ENCODE results near the gene EPB41L4A.
"Not testable (repeated sequence)": the region's sequence is repeated elsewhere in the genome, so short reads cannot be mapped to it uniquely, and the experiment has no call there.

EPB41L4A gene

DNA sequence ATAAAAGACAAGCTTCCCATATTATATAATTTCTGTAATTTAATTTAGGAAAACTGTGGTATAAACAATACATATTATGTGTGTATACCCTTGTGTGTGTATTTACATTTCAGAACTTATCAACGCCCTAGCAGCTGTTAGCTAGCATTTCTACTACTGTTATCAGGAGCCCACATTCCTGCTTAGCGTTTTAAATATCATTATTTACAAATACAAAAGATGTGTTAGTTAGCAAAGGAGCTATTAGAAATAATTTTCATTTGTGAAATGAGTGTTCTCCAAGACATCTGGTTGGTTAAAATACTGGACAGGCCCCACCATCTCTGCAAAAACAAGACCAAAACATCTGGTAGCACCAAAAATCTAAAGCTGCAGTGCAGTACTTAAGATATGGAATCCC lies 48.0 kb downstream of the EPB41L4A start:
- DNase-seq (ENCODE audit: extremely low spot score) = no peak
- ChIA-PET POLR2A (no interaction called here), CTCF (interaction anchor here (0.7 to 1.4 kb wide), 5 partner anchors 12 to 386 kb away, joined by 3 to 4 read pairs (median 4); no protein-coding TSS in a partner anchor)
- TF ChIP-seq, protein P1, sequence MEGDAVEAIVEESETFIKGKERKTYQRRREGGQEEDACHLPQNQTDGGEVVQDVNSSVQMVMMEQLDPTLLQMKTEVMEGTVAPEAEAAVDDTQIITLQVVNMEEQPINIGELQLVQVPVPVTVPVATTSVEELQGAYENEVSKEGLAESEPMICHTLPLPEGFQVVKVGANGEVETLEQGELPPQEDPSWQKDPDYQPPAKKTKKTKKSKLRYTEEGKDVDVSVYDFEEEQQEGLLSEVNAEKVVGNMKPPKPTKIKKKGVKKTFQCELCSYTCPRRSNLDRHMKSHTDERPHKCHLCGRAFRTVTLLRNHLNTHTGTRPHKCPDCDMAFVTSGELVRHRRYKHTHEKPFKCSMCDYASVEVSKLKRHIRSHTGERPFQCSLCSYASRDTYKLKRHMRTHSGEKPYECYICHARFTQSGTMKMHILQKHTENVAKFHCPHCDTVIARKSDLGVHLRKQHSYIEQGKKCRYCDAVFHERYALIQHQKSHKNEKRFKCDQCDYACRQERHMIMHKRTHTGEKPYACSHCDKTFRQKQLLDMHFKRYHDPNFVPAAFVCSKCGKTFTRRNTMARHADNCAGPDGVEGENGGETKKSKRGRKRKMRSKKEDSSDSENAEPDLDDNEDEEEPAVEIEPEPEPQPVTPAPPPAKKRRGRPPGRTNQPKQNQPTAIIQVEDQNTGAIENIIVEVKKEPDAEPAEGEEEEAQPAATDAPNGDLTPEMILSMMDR (IDR thresholded peaks at IDR 0.05; ENCODE audit: control extremely low read depth, extremely low read depth, low read depth, missing control alignments) = no peak

DNA sequence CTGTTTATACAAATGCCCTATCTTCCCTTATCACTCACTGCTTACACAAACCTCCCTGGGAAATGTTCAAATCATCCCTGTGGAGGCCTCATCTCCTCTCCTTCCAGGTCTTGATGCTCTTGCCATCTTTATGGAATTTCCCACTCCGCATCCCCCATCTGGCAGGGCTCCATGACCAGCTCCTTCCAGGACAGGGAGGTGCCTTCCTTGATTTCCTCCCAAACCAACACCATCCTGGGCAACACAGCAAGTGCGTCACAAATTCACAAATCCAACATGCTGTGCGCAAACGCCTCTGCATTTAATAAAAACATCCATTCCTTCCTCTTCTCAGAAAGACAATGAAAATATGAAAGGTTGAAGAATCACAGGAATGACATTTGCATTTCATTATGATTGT lies 51.7 kb downstream of the EPB41L4A start:
- POLR2A ChIA-PET = no interaction called here
- CTCF ChIA-PET = interaction anchor here (0.9 to 2.2 kb wide), 5 partner anchors 9 to 407 kb away, joined by 3 to 9 read pairs (median 3); no protein-coding TSS in a partner anchor
- TF ChIP-seq, protein P1 (IDR thresholded peaks at IDR 0.05; ENCODE audit: control extremely low read depth, extremely low read depth, low read depth, missing control alignments) = no peak
- DNase-seq (ENCODE audit: extremely low spot score) = no peak

DNA sequence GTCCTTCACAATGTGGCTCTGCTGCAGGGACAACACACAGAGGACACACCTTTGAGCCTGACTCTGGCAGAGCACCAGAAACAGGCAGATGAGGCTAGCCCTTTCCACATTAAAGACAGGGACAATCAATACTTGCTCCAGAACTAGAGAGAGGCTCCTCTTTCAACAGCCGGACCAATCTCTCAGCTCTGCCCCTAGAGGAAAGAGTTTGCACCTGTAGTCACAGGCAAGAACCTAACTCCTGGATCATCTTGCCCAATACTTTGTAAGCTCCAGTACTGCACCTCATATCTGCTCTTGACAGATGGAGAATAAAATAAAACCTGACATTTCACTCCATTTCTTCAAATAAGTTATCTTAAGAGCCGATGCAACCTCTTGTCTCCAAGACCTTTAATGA lies 52.1 kb downstream of the EPB41L4A start:
- ChIA-PET POLR2A (no interaction called here), CTCF (interaction anchor here (0.9 to 2.2 kb wide), 4 partner anchors 9 to 408 kb away, joined by 3 to 9 read pairs (median 3); no protein-coding TSS in a partner anchor)
- TF ChIP-seq, protein P1 (IDR thresholded peaks at IDR 0.05; ENCODE audit: control extremely low read depth, extremely low read depth, low read depth, missing control alignments) = peak; percentile 28
- DNase-seq (ENCODE audit: extremely low spot score) = peak; percentile 21

DNA sequence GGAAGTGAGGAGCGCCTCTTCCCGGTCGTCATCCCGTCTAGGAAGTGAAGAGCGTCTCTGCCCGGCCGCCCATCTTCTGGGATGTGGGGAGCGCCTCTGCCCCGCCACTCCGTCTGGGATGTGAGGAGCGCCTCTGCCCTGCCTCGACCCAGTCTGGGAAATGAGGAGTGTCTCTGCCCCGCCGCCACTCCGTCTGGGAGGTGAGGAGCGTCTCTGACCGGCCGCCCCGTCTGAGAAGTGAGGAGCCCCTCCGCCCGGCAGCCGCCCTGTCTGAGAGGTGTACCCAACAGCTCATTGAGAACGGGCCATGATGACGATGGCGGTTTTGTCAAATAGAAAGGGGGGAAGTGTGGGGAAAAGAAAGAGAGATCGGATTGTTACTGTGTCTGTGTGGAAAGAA lies 58.3 kb downstream of the EPB41L4A start:
- CTCF ChIA-PET; POLR2A ChIA-PET; DNase-seq (ENCODE audit: extremely low spot score): not testable (repeated sequence)

DNA sequence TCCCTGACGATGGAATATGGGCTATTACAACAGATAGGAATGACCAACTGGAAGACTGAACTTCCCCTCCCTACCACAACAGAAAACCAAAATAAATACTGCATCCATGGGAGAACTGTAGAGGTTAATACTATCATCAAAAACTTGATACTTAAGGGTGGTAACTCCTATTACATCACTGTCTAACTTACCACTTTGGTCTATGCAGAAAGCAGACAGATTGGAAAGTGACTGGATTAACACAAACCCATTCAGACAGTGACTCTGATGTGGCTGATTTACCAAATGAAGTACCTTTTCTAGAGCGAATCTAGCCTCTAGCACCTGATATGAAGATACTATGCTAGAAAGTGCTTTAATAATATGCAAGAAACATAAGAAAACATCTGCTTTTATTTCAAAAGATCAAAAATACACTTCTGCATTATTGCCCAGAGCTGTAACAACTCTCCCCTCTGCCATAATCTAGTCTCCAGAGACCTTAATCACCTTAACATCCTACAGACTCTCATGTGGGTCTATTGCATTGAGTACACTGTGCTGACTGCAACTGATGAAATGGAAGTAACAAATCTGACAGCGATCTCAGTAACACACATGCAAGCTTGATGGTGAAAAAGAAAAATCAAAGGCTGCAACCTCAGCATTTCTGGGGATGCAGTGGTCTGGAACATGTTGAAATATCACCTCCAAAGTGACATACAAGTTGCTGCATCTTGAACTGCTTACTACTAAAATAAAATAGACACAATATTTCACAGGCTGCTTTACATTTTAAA lies 62.7 kb downstream of the EPB41L4A start:
- ChIA-PET CTCF (interaction anchor here (1.3 kb wide), 1 partner anchor 64 kb away, joined by 4 read pairs; no protein-coding TSS in a partner anchor), POLR2A (no interaction called here)
- DNase-seq (ENCODE audit: extremely low spot score) = no peak

DNA sequence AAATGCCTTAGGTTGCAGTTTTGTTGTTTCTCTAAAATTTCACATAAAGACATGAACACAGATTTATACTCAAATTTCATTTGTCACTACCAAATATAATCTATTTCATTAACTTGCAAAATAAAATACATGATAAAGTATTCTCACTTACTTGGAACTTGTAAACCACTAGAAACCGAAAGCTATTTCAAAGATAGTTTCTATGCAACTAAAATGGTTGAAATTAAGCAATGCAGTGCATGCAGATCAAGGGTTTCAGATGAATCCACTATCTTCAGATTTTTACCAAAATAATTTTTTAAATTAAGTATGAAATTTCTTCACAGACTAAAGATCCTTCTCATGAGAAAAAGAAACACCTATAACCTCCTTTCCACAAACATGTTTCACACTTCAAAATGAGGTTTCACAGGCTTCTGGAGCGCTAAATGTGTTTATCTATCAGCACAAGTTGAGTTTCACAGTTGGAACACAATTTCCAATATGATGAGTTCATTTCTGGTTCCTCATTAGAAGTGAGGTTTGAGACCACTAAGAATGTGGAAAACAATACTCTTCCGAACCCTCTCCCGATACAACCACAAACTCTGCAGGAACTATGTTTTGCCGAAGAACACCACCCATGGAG lies 63.9 kb downstream of the EPB41L4A start:
- DNase-seq (ENCODE audit: extremely low spot score) = no peak
- POLR2A ChIA-PET = no interaction called here
- CTCF ChIA-PET = interaction anchor here (0.8 kb wide), 1 partner anchor 180 kb away, joined by 3 read pairs; no protein-coding TSS in a partner anchor
- TF ChIP-seq, protein P1 (IDR thresholded peaks at IDR 0.05; ENCODE audit: control extremely low read depth, extremely low read depth, low read depth, missing control alignments) = no peak

More for the DNA sequence above, 62.7 kb downstream of the EPB41L4A start:
- TF ChIP-seq, protein P1 (IDR thresholded peaks at IDR 0.05; ENCODE audit: control extremely low read depth, extremely low read depth, low read depth, missing control alignments) = no peak

DNA sequence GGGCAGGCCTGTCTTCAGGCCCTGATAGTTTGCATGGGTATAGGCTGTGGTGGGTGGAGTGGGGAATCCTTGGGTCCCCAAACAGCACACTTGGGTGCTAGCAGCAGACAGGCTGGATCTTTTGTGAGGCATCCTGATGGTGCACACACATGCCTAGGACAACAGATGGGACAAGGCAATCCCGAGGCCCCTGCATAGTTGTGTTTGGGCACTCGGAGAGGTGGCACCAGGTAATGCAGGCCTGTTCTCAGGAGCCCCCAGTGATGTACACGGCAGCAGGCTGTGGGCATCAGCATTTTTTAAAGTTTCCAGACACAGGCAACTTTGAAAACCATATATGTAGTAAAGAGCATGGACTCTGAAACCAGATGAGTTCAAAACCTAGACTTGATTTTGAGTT lies 65.4 kb downstream of the EPB41L4A start:
- TF ChIP-seq, protein P1 (IDR thresholded peaks at IDR 0.05; ENCODE audit: control extremely low read depth, extremely low read depth, low read depth, missing control alignments) = no peak
- CTCF ChIA-PET = no interaction called here
- POLR2A ChIA-PET = no interaction called here
- DNase-seq (ENCODE audit: extremely low spot score) = no peak

Data from GM10248 (cell line).